HG03565 (cell line): Measurements from ENCODE around the gene SEMA5A.

Experiments used
- ATAC-seq: cut with Tn5 transposase; IDR thresholded peaks from one replicate; pipeline ENCODE4 v1.9.1; 2021; ENCODE audit warnings: mild to moderate bottlenecking, moderate library complexity; ENCODE audit not compliant: unreplicated experiment

Gene SEMA5A

GRCh38 chr5:9515436-9515835 lies 30.4 kb downstream of the SEMA5A start:
- ATAC-seq, result no peak

GRCh38 chr5:9514968-9515367 lies 30.9 kb downstream of the SEMA5A start:
- no peak for ATAC-seq

GRCh38 chr5:9513827-9514226 lies 32.0 kb downstream of the SEMA5A start:
- no peak for ATAC-seq

GRCh38 chr5:9512457-9512856 lies 33.4 kb downstream of the SEMA5A start:
- ATAC-seq, result no peak

- no peak for ATAC-seq
Measured at GRCh38 chr5:9507974-9508373, 37.9 kb downstream of the SEMA5A start.

GRCh38 chr5:9505225-9505624 lies 40.6 kb downstream of the SEMA5A start:
- no peak for ATAC-seq

- ATAC-seq, result no peak
Measured at GRCh38 chr5:9502864-9503263, 43.0 kb downstream of the SEMA5A start.

- ATAC-seq, result no peak
Measured at GRCh38 chr5:9502050-9502834, 43.6 kb downstream of the SEMA5A start.

- ATAC-seq, result no peak
Measured at GRCh38 chr5:9500625-9501024, 45.2 kb downstream of the SEMA5A start.

GRCh38 chr5:9500193-9500592 lies 45.7 kb downstream of the SEMA5A start:
- ATAC-seq, result no peak

- peak; percentile 91 for ATAC-seq
Measured at GRCh38 chr5:9499498-9499876, 46.4 kb downstream of the SEMA5A start.

GRCh38 chr5:9498541-9499497 lies 47.1 kb downstream of the SEMA5A start:
- no peak for ATAC-seq

GRCh38 chr5:9497347-9497746 lies 48.5 kb downstream of the SEMA5A start:
- no peak for ATAC-seq

- ATAC-seq, result no peak
Measured at GRCh38 chr5:9496801-9497200, 49.1 kb downstream of the SEMA5A start.

GRCh38 chr5:9495121-9495520 lies 50.8 kb downstream of the SEMA5A start:
- no peak for ATAC-seq

GRCh38 chr5:9494301-9494700 lies 51.6 kb downstream of the SEMA5A start:
- no peak for ATAC-seq

- no peak for ATAC-seq
Measured at GRCh38 chr5:9490494-9491097, 55.3 kb downstream of the SEMA5A start.

GRCh38 chr5:9483779-9484178 lies 62.1 kb downstream of the SEMA5A start:
- no peak for ATAC-seq

- ATAC-seq, result no peak
Measured at GRCh38 chr5:9483243-9483642, 62.6 kb downstream of the SEMA5A start.

GRCh38 chr5:9482381-9482780 lies 63.5 kb downstream of the SEMA5A start:
- no peak for ATAC-seq

- no peak for ATAC-seq
Measured at GRCh38 chr5:9480499-9480898, 65.4 kb downstream of the SEMA5A start.

GRCh38 chr5:9479990-9480389 lies 65.9 kb downstream of the SEMA5A start:
- ATAC-seq, result no peak
